Ovary (tissue), 9 donors: ENCODE data around the gene ATP6V1A. TPM values are rescaled to one million over a fixed set of nuclear protein-coding genes. Genes with fewer than 3 reads are reported as not detected.

ENCODE experiments used
- DNase-seq, 5 donors: peaks; one replicate each; pipeline ENCODE4 v3.0.0-alpha.2; 2019 to 2020
- H3K27ac ChIP-seq, 2 donors: fragments of 200-600 bp; one replicate each; pipeline versions ENCODE4 v1.5.1 to v1.8.0; 2019 to 2022
- H3K27me3 ChIP-seq: fragments of 200-600 bp; one replicate; pipeline ENCODE4 v1.8.0; 2022
- H3K36me3 ChIP-seq: fragments of 200-600 bp; sonication (generic); one replicate; pipeline ENCODE4 v1.5.1; 2019
- H3K4me1 ChIP-seq: one replicate; pipeline ENCODE4 v1.8.1; 2013; ENCODE audit warnings: mild to moderate bottlenecking, moderate library complexity; ENCODE audit not compliant: insufficient read depth
- H3K4me3 ChIP-seq: fragments of 200-600 bp; sonication (generic); one replicate; pipeline ENCODE4 v1.5.1; 2017
- H3K9me3 ChIP-seq, 2 donors: fragments of 200-600 bp in 1 of 2; sonication (generic) in 1 of 2; one replicate each; pipeline versions ENCODE4 v1.5.1 to v1.8.1; 2013 to 2019; ENCODE audit warnings: mild to moderate bottlenecking in 1 of 2, moderate library complexity in 1 of 2
- EP300 ChIP-seq: sonication (generic); formaldehyde crosslinking; IDR thresholded peaks from one replicate; pipeline ENCODE4 v1.6.1; 2017; ENCODE audit warnings: antibody characterized with exemption
- POLR2A ChIP-seq: fragments of 450-650 bp; IDR thresholded peaks from one replicate; pipeline ENCODE4 v1.6.1; 2017; ENCODE audit warnings: antibody characterized with exemption, mild to moderate bottlenecking, moderate library complexity
- WGBS, 3 donors: extraction: QIAGEN DNeasy Blood & Tissue Kit in 1 of 3; methylation state at CpG; one replicate each; pipeline versions ENCODE4 v1.1.5 to v1.1.7; 2013 to 2017; 5-methylcytosine and 5-hydroxymethylcytosine counted together
- intact Hi-C, 4 donors: fragments of 100-400 bp; cut with DNase I; formaldehyde crosslinking; loops; one replicate each; pipeline versions ENCODE4 v1.11.0 to v1.15.1; 2022 to 2023
- polyA plus RNA-seq, 2 donors: library from polyadenylated mRNA; stranded (reverse); fragments of 200-250 nt in 1 of 2; fragments of 350-450 nt in 1 of 2; fragmentation: Illumina TruSeq in 1 of 2; extraction: RNeasy Lipid Tissue Mini Kit (QIAGEN cat#74804) in 1 of 2; gene quantifications; one replicate each; pipeline ENCODE4 v1.2.3, GENCODE V29; 2013 to 2014
- total RNA-seq, 7 donors: library from RNA; depleted of rRNA in 2 of 7; stranded (reverse); fragments of >200 nt in 2 of 7; fragmentation: NEBNext Ultra II Directional in 3 of 7; extraction: Animal tissue kit (Norgen Biotek cat#: 25700) in 3 of 7; gene quantifications; one replicate each; pipeline versions ENCODE4 v1.1.0 to v1.2.4, GENCODE V29; 2016 to 2023
- TF ChIP-seq, protein P1 (sequence below), 3 donors: fragments of 450-650 bp in 2 of 3; fragments of 200-600 bp in 1 of 3; IDR thresholded peaks; one replicate each; pipeline versions ENCODE4 v1.5.1 to v1.8.0; 2016 to 2022; ENCODE audit warnings: antibody characterized with exemption in 3 of 3, mild to moderate bottlenecking in 1 of 3
- donor health status: DM: no; HTN: no; CAD: no; lungs with moderate emphysema.
- donor health status: DM: no; HTN: no; CAD: no.
- donor health status: Bipolar disorder and iron deficiency.
- donor health status: DM: yes; HTN: yes; CAD: no.
- donor health status: DM: no; HTN: no; CAD: no.
- donor health status: DM: yes; HTN: yes; CAD: no.

ATP6V1A gene
- total and polyA plus RNA-seq, 9 donors = 9.3 to 55.3 (median 38.3) TPM

DNA sequence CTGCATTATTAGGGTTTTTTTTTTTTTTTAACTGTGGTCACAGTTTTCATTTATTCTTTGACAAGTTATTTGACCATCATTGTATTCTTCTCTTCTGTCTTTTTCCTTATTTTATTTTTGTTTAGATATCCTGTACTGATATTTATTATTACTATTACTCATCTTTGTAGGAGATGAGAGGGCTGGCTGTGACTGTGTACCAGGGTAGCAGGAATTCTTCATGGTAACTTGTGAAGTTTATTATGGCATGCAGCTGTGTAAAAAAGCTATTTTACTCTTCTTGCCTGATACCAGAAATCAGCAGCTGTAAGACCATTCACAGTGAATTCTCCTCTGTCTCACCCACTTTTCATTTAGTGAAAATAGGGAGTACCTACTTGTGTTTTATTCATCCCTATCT is 44.5 kb downstream of the ATP6V1A start:
- Histone ChIP-seq H3K36me3 (no peaks in the 10 kb centered on the region), H3K4me3 (no peak overlapping the region), H3K27ac (no peak overlapping the region), H3K27me3 (no peaks in the 10 kb centered on the region), H3K9me3 (no peaks in the 10 kb centered on the region), H3K4me1 (no peaks in the 10 kb centered on the region)
- no peak for DNase-seq
- TF ChIP-seq EP300 (no peak), POLR2A (no peak)
- TF ChIP-seq, protein P1, sequence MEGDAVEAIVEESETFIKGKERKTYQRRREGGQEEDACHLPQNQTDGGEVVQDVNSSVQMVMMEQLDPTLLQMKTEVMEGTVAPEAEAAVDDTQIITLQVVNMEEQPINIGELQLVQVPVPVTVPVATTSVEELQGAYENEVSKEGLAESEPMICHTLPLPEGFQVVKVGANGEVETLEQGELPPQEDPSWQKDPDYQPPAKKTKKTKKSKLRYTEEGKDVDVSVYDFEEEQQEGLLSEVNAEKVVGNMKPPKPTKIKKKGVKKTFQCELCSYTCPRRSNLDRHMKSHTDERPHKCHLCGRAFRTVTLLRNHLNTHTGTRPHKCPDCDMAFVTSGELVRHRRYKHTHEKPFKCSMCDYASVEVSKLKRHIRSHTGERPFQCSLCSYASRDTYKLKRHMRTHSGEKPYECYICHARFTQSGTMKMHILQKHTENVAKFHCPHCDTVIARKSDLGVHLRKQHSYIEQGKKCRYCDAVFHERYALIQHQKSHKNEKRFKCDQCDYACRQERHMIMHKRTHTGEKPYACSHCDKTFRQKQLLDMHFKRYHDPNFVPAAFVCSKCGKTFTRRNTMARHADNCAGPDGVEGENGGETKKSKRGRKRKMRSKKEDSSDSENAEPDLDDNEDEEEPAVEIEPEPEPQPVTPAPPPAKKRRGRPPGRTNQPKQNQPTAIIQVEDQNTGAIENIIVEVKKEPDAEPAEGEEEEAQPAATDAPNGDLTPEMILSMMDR (IDR thresholded peaks at IDR 0.05) = no peak
- intact Hi-C loops = no loop called here

- TF ChIP-seq, protein P1 (IDR thresholded peaks at IDR 0.05) = no peak
- WGBS, 3 donors = 88 to 95% (median 95%) methylated on average over 4 of the region's 4 CpGs
- no peaks in the 10 kb centered on the region for H3K9me3 ChIP-seq
- no peak for DNase-seq
- intact Hi-C loops = no loop called here
- H3K4me3 ChIP-seq = no peak overlapping the region
- no peaks in the 10 kb centered on the region for H3K36me3 ChIP-seq
- no peaks in the 10 kb centered on the region for H3K4me1 ChIP-seq
- no peak overlapping the region for H3K27ac ChIP-seq
- H3K27me3 ChIP-seq = no peaks in the 10 kb centered on the region
Measured at GRCh38 chr3:113794526-113794925, 47.7 kb downstream of the ATP6V1A start.

- Histone ChIP-seq H3K36me3 (no peaks in the 10 kb centered on the region), H3K27ac (no peak overlapping the region), H3K27me3 (no peaks in the 10 kb centered on the region), H3K4me3 (no peak overlapping the region), H3K9me3 (no peaks in the 10 kb centered on the region), H3K4me1 (no peaks in the 10 kb centered on the region)
- DNase-seq = no peak
- TF ChIP-seq, protein P1 (IDR thresholded peaks at IDR 0.05) = no peak
- TF ChIP-seq POLR2A = no peak
- TF ChIP-seq EP300 = no peak
- intact Hi-C loops = no loop called here
- WGBS, 3 donors = 86 to 92% (median 87%) methylated on average over 4 of the region's 4 CpGs
Measured at GRCh38 chr3:113795693-113796092, 48.9 kb downstream of the ATP6V1A start.

- Histone ChIP-seq H3K9me3 (no peaks in the 10 kb centered on the region), H3K4me3 (no peak overlapping the region), H3K4me1 (no peaks in the 10 kb centered on the region), H3K36me3 (no peaks in the 10 kb centered on the region), H3K27ac (no peak overlapping the region), H3K27me3 (no peaks in the 10 kb centered on the region)
- no peak for DNase-seq
- intact Hi-C loops = no loop called here
- TF ChIP-seq EP300 = no peak
- TF ChIP-seq, protein P1 (IDR thresholded peaks at IDR 0.05) = no peak
- TF ChIP-seq POLR2A = no peak
- 93 to 95% (median 94%) methylated on average over 3 of the region's 3 CpGs for WGBS, 3 donors
Measured at GRCh38 chr3:113802795-113803455, 56.1 kb downstream of the ATP6V1A start.
